ENCODE measurements around the gene NGRN. TPM values are rescaled to one million over a fixed set of nuclear protein-coding genes. Genes with fewer than 3 reads are reported as not detected.

The NGRN gene
- total RNA-seq = 73.4 TPM
- long read RNA-seq, full-length matches to known transcripts = 266 of 266 reads
- long read RNA-seq, partial matches to known transcripts = 0 of 266 reads
- long read RNA-seq, other reads (novel, unspliced or antisense) = 0 of 266 reads

DNA sequence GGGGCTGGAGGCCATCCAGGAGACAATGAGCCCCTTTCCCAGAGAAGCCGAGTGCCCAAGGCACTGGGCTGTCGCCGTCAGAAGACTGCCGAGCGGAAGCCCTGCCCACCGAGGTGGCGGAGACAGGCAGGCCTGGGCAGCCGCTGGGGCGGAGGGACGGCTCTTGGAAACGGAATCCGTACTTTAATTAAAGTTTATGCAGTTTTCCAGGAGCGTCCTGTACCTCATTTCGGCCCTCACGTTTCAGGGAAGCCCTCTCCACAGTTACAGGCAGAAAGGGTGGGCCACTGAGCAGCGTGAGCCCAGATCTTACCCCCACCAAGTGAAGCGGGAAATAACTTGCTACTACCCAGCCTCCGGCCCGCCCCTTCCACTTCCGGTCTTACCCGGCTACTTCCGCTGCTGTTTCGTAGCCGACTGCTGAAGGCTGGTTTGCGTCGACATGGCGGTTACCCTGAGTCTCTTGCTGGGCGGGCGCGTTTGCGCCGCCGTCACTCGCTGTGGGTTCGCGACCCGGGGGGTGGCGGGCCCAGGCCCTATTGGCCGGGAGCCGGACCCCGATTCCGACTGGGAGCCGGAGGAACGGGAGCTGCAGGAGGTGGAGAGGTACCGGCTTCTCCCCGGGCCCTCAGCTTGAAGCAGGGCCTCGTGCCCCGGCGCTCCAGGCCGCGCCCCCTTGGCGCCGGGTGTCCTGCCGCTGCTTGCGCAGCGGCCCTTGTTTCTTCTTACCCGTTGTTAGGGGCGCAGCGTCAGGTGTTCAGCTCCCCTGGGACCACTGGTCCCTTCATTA is at the start of gene NGRN:
TSS of gene NGRN (plus strand) at position 402 of the 790 bp plus-strand sequence. CDS start at position 443, 41 bp downstream.
- TF ChIP-seq, protein P1, sequence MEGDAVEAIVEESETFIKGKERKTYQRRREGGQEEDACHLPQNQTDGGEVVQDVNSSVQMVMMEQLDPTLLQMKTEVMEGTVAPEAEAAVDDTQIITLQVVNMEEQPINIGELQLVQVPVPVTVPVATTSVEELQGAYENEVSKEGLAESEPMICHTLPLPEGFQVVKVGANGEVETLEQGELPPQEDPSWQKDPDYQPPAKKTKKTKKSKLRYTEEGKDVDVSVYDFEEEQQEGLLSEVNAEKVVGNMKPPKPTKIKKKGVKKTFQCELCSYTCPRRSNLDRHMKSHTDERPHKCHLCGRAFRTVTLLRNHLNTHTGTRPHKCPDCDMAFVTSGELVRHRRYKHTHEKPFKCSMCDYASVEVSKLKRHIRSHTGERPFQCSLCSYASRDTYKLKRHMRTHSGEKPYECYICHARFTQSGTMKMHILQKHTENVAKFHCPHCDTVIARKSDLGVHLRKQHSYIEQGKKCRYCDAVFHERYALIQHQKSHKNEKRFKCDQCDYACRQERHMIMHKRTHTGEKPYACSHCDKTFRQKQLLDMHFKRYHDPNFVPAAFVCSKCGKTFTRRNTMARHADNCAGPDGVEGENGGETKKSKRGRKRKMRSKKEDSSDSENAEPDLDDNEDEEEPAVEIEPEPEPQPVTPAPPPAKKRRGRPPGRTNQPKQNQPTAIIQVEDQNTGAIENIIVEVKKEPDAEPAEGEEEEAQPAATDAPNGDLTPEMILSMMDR (IDR thresholded peaks at IDR 0.05) = no peak
- intact Hi-C loops (cut with DNase I) = no loop called here
- Histone ChIP-seq H3K36me3 (peaks cover 31% of the 10 kb centered on the region), H3K27me3 (ENCODE audit: low read depth) (no peaks in the 10 kb centered on the region), H3K4me3 (peak within 1 kb of the TSS; percentile 86), H3K4me1 (peaks cover 49% of the 10 kb centered on the region), H3K9me3 (no peaks in the 10 kb centered on the region), H3K27ac (peak within 1 kb of the TSS; percentile 98)
- peak; percentile 95 to 98 for ATAC-seq
- peak; percentile 96 for DNase-seq

GRCh38 chr15:90217671-90218394 is 47.6 kb upstream of the NGRN start:
- peaks cover 42% of the 10 kb centered on the region for H3K36me3 ChIP-seq
- ATAC-seq = no peak
- no peaks in the 10 kb centered on the region for H3K27me3 ChIP-seq (ENCODE audit: low read depth)
- no peak for DNase-seq
- H3K27ac ChIP-seq = no peak overlapping the region
- intact Hi-C loops (cut with DNase I) = no loop called here
- no peak overlapping the region for H3K4me3 ChIP-seq
- H3K4me1 ChIP-seq = peaks cover 32% of the 10 kb centered on the region
- H3K9me3 ChIP-seq = no peaks in the 10 kb centered on the region
- TF ChIP-seq, protein P1 (IDR thresholded peaks at IDR 0.05) = no peak

DNA sequence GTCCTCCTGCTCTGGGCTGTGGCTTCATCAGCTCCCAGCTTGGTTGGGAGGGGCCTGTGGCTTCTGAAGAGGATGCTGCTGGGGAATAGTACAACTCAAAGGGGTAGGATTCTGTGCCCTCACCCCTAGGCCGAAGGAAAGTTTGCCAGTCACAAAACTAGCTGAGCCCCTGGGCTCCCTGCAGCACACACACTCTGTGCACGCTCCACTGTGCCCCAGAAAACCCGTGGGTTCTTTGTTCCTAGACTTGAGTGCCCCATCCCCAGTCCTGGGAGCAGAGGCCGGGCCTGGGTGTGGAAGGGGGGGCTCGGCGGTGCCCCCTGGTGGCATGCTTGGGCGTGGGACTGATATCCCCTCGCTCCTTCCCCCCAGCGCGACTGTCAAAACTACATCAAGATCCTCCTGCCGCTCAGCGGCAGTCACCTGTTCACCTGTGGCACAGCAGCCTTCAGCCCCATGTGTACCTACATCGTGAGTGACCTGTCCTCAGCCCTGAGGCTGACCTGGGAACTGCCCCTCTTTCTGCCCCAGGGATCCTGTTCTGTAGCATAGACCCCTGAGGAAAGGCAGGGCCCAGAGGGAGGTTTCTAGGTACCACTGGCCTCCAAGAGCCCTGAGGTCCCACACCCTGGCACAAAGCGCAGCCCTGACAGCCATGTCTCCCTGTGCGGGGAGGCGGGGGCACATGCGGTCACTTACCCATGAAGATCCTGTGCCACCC is 45.9 kb upstream of the NGRN start:
- peaks cover 59% of the 10 kb centered on the region for H3K36me3 ChIP-seq

DNA sequence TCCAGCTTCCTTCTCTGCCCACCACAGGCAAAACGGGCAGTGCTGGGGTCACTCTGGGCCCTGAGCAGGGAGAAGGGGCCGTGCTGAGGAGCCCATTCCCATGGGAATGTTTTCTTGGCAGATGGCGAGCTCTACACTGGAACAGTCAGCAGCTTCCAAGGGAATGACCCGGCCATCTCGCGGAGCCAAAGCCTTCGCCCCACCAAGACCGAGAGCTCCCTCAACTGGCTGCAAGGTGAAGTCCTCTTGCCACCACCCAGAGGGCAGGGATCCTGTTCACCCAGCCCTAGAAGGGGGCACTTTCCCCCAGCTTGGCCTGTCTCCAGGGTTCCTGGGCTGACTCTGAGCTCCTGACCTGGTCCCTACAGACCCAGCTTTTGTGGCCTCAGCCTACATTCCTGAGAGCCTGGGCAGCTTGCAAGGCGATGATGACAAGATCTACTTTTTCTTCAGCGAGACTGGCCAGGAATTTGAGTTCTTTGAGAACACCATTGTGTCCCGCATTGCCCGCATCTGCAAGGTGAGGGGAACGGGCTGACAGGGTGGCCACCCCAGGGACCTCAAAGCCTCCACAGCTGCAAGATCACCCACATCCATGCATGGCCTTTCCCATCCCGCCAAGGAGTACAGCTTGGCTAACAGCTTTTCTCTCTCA is 44.1 kb upstream of the NGRN start:
- H3K4me3 ChIP-seq = no peak overlapping the region
- ATAC-seq (peak; percentile 82 to 84), DNase-seq (peak; percentile 75)
- peaks cover 15% of the 10 kb centered on the region for H3K4me1 ChIP-seq
- no peaks in the 10 kb centered on the region for H3K9me3 ChIP-seq
- no peak overlapping the region for H3K27ac ChIP-seq
- TF ChIP-seq, protein P1 (IDR thresholded peaks at IDR 0.05) = peak; percentile 72
- H3K36me3 ChIP-seq = peaks cover 68% of the 10 kb centered on the region
- intact Hi-C loops (cut with DNase I) = no loop called here
- H3K27me3 ChIP-seq (ENCODE audit: low read depth) = no peaks in the 10 kb centered on the region

More for the DNA sequence above, 45.9 kb upstream of the NGRN start:
- no peaks in the 10 kb centered on the region for H3K9me3 ChIP-seq
- H3K4me3 ChIP-seq = no peak overlapping the region
- no peak overlapping the region for H3K27ac ChIP-seq
- DNase-seq = peak; percentile 69
- ATAC-seq = peak; percentile 64 to 65
- H3K4me1 ChIP-seq = peaks cover 18% of the 10 kb centered on the region
- intact Hi-C loops (cut with DNase I) = no loop called here
- no peaks in the 10 kb centered on the region for H3K27me3 ChIP-seq (ENCODE audit: low read depth)
- TF ChIP-seq, protein P1 (IDR thresholded peaks at IDR 0.05) = peak; percentile 69

- ATAC-seq (no peak), DNase-seq (no peak)
- Histone ChIP-seq H3K27me3 (ENCODE audit: low read depth) (no peaks in the 10 kb centered on the region), H3K27ac (no peak overlapping the region), H3K36me3 (peaks cover 74% of the 10 kb centered on the region), H3K4me3 (no peak overlapping the region), H3K4me1 (peaks cover 15% of the 10 kb centered on the region), H3K9me3 (no peaks in the 10 kb centered on the region)
- TF ChIP-seq, protein P1 (IDR thresholded peaks at IDR 0.05) = no peak
- intact Hi-C loops (cut with DNase I) = no loop called here
Observed at GRCh38 chr15:90222547-90222946, 42.9 kb upstream of the NGRN start.

Measured in lower lobe of right lung (tissue), 2 donors.